ENCODE data around the gene PGPEP1. TPM values are rescaled to one million over a fixed set of nuclear protein-coding genes. Genes with fewer than 3 reads are reported as not detected.
A peak's percentile ranks its signal among the peaks of the same experiment; 100 is the strongest.

The PGPEP1 gene
- total RNA-seq, 1 donor from 2014 or later: 5.4 TPM

- peak overlapping the region; percentile 75 for H3K4me3 ChIP-seq (ENCODE audit: low read depth, low read length)
- TF ChIP-seq, protein P1, sequence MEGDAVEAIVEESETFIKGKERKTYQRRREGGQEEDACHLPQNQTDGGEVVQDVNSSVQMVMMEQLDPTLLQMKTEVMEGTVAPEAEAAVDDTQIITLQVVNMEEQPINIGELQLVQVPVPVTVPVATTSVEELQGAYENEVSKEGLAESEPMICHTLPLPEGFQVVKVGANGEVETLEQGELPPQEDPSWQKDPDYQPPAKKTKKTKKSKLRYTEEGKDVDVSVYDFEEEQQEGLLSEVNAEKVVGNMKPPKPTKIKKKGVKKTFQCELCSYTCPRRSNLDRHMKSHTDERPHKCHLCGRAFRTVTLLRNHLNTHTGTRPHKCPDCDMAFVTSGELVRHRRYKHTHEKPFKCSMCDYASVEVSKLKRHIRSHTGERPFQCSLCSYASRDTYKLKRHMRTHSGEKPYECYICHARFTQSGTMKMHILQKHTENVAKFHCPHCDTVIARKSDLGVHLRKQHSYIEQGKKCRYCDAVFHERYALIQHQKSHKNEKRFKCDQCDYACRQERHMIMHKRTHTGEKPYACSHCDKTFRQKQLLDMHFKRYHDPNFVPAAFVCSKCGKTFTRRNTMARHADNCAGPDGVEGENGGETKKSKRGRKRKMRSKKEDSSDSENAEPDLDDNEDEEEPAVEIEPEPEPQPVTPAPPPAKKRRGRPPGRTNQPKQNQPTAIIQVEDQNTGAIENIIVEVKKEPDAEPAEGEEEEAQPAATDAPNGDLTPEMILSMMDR (conservative IDR thresholded peaks at IDR 0.05; ENCODE audit: low read depth, low read length): no peak
- no peak for DNase-seq (ENCODE audit: low read depth)
Observed at GRCh38 chr19:18418483-18419194, 78.2 kb downstream of the PGPEP1 start.

GRCh38 chr19:18419195-18419698, 78.8 kb downstream of the PGPEP1 start, which contains the start of gene SSBP4:
SSBP4 (plus strand) TSS chr19:18419398; CDS start chr19:18419649, 251 bp downstream.
- TF ChIP-seq, protein P1 (conservative IDR thresholded peaks at IDR 0.05; ENCODE audit: low read depth, low read length): no peak
- no peak for DNase-seq (ENCODE audit: low read depth)
- H3K4me3 ChIP-seq (ENCODE audit: low read depth, low read length): peak within 1 kb of the TSS; percentile 75

Other genes with a start within 250 kb of the PGPEP1 start
- gene MAST3, start 242.8 kb upstream of the PGPEP1 start, total RNA-seq: 1.7 and 3.5 TPM in 2 replicates
- gene PIK3R2, start 187.4 kb upstream of the PGPEP1 start, total RNA-seq: 15.3 and 19.9 TPM in 2 replicates
- gene IFI30, start 166.8 kb upstream of the PGPEP1 start, total RNA-seq: 10.1 and 11.3 TPM in 2 replicates
- gene MPV17L2, start 147.4 kb upstream of the PGPEP1 start, total RNA-seq: 50.1 and 70.9 TPM in 2 replicates
- 0.17 and 0.43 TPM in 2 replicates for gene RAB3A, start 136.6 kb upstream of the PGPEP1 start, total RNA-seq
- 0.63 TPM in 1 of 2 replicates, not detected in the other for gene PDE4C, start 114.2 kb upstream of the PGPEP1 start, total RNA-seq
- gene IQCN, start 66.1 kb upstream of the PGPEP1 start, total RNA-seq: 0.07 and 1.3 TPM in 2 replicates
- 266 and 341 TPM in 2 replicates for gene JUND, start 59.0 kb upstream of the PGPEP1 start, total RNA-seq
- 490 and 620 TPM in 2 replicates for gene LSM4, start 17.5 kb upstream of the PGPEP1 start, total RNA-seq
- gene GDF15, start 45.6 kb downstream of the PGPEP1 start, total RNA-seq: 76.3 and 262 TPM in 2 replicates
- 0.06 TPM in 1 of 2 replicates, not detected in the other for gene LRRC25, start 57.0 kb downstream of the PGPEP1 start, total RNA-seq
- gene SSBP4, start 78.8 kb downstream of the PGPEP1 start, total RNA-seq: 119 and 171 TPM in 2 replicates
- gene ISYNA1, start 97.5 kb downstream of the PGPEP1 start, total RNA-seq: 88.7 and 115 TPM in 2 replicates
- 7.6 and 10.9 TPM in 2 replicates for gene ELL, start 181.5 kb downstream of the PGPEP1 start, total RNA-seq
- gene FKBP8, start 203.0 kb downstream of the PGPEP1 start, total RNA-seq: 223 and 315 TPM in 2 replicates
- gene KXD1, start 217.3 kb downstream of the PGPEP1 start, total RNA-seq: 128 and 207 TPM in 2 replicates
- 1,133 and 1,698 TPM in 2 replicates for gene UBA52, start 231.3 kb downstream of the PGPEP1 start, total RNA-seq
- gene REX1BD, start 248.2 kb downstream of the PGPEP1 start, total RNA-seq: 141 and 167 TPM in 2 replicates

Data from epithelial cell of proximal tubule (primary cell).